SK-N-SH (cell line): ENCODE results near the gene BNIPL. TPM values are rescaled to one million over a fixed set of nuclear protein-coding genes. Genes with fewer than 3 reads are reported as not detected.

Experiments
- CTCF ChIA-PET: fragments of 300-600, 350-600 bp; formaldehyde crosslinking; extraction: SDS; loops from one replicate; lab custom pipeline; 2021; lab: Yijun Ruan, JAX
- POLR2A ChIA-PET: fragments of 350-600 bp; sonication (Branson Sonifier 250); formaldehyde crosslinking; extraction: SDS; loops from one replicate; lab custom pipeline; 2020; ENCODE audit warnings: antibody characterized with exemption, inconsistent platforms; lab: Yijun Ruan, JAX
- DNase-seq: peaks from one replicate; pipeline ENCODE4 v3.0.0; 2012
- H2AFZ ChIP-seq: fragments of 200-600 bp; sonication (generic); 2 replicates; pipeline ENCODE4 v1.8.1; 2016; ENCODE audit warnings: antibody characterized with exemption, mild to moderate bottlenecking, low read depth
- H3F3A ChIP-seq: fragments of 200-600 bp; sonication (generic); replicated peaks from 2 replicates; pipeline ENCODE3; 2016; ENCODE audit warnings: antibody characterized with exemption, mild to moderate bottlenecking; ENCODE audit not compliant: insufficient read depth
- H3K27ac ChIP-seq, 2 experiments: fragments of 200-500 bp in 1 of 2; fragments of 200-600 bp in 1 of 2; sonication (Bioruptor generic) in 1 of 2; sonication (generic), shearing (Covaris generic) in 1 of 2; 2 replicates each; pipeline versions ENCODE4 v1.5.1 to v1.6.1; 2014 to 2016; ENCODE audit warnings: low read depth in 2 of 2, inconsistent platforms in 1 of 2, low read length in 1 of 2, mild to moderate bottlenecking in 1 of 2, mixed read lengths in 1 of 2
- H3K27me3 ChIP-seq: fragments of 200-600 bp; sonication (generic), shearing (Covaris generic); 2 replicates; pipeline ENCODE4 v1.6.1; 2016; ENCODE audit warnings: mixed run types; ENCODE audit not compliant: insufficient read depth
- H3K36me3 ChIP-seq, 2 experiments: fragments of 200-500 bp in 1 of 2; fragments of 200-600 bp in 1 of 2; sonication (Bioruptor generic) in 1 of 2; sonication (generic) in 1 of 2; replicated peaks in 1 of 2; 2 replicates each; pipeline versions ENCODE3 to v1.5.1; 2014 to 2016; ENCODE audit warnings: low read length in 1 of 2, mild to moderate bottlenecking in 1 of 2; ENCODE audit not compliant: insufficient read depth in 2 of 2, control insufficient read depth in 1 of 2
- H3K4me1 ChIP-seq, 2 experiments: fragments of 200-500 bp in 1 of 2; fragments of 200-600 bp in 1 of 2; sonication (Bioruptor generic) in 1 of 2; sonication (generic), shearing (Covaris generic) in 1 of 2; 2 replicates each; pipeline versions ENCODE4 v1.5.1 to v1.6.1; 2014 to 2016; ENCODE audit warnings: low read depth in 1 of 2, low read length in 1 of 2, mixed run types in 1 of 2; ENCODE audit not compliant: insufficient read depth in 2 of 2, control insufficient read depth in 1 of 2
- H3K4me2 ChIP-seq: fragments of 200-600 bp; sonication (generic), shearing (Covaris generic); 2 replicates; pipeline ENCODE4 v1.6.1; 2017; ENCODE audit warnings: mixed run types
- H3K4me3 ChIP-seq, 2 experiments: fragments of 200-500 bp in 1 of 2; fragments of 200-600 bp in 1 of 2; sonication (Bioruptor generic) in 1 of 2; sonication (generic), shearing (Covaris generic) in 1 of 2; 2 replicates each; pipeline versions ENCODE4 v1.5.1 to v1.8.1; 2014 to 2016; ENCODE audit warnings: low read depth in 2 of 2, inconsistent platforms in 1 of 2, low read length in 1 of 2, mild to moderate bottlenecking in 1 of 2, mixed read lengths in 1 of 2, moderate library complexity in 1 of 2
- H3K79me2 ChIP-seq: fragments of 200-600 bp; sonication (generic); 2 replicates; pipeline ENCODE4 v1.8.1; 2017; ENCODE audit warnings: mild to moderate bottlenecking; ENCODE audit not compliant: insufficient read depth
- H3K9ac ChIP-seq: fragments of 200-600 bp; sonication (generic); 2 replicates; pipeline ENCODE4 v1.6.1; 2017; ENCODE audit warnings: mixed run types
- H3K9me2 ChIP-seq: fragments of 200-600 bp; sonication (generic); 2 replicates; pipeline ENCODE4 v1.6.1; 2017; ENCODE audit warnings: mixed run types
- H3K9me3 ChIP-seq: fragments of 200-600 bp; sonication (generic); 2 replicates; pipeline ENCODE4 v1.6.1; 2017; ENCODE audit warnings: mixed run types, mild to moderate bottlenecking, moderate library complexity
- H4K20me1 ChIP-seq: fragments of 200-600 bp; sonication (generic); 2 replicates; pipeline ENCODE4 v1.6.1; 2017; ENCODE audit warnings: mild to moderate bottlenecking, mixed run types; ENCODE audit not compliant: insufficient read depth
- CHD2 ChIP-seq: fragments of 150-350 bp; IDR thresholded peaks from 2 replicates; pipeline ENCODE4 v1.6.1; 2018; ENCODE audit warnings: low read length; ENCODE audit not compliant: partially characterized antibody
- FOXJ3 ChIP-seq: sonication (generic); formaldehyde crosslinking; IDR thresholded peaks from 2 replicates; pipeline ENCODE4 v1.5.1; 2020; ENCODE audit warnings: mild to moderate bottlenecking, missing genetic modification reagents
- FOXM1 ChIP-seq: IDR thresholded peaks from 2 replicates; pipeline ENCODE4 v1.4.0; 2012; ENCODE audit warnings: low read depth, mild to moderate bottlenecking
- GABPA ChIP-seq: IDR thresholded peaks from 2 replicates; pipeline ENCODE4 v1.4.0; 2012; ENCODE audit warnings: low read depth, mild to moderate bottlenecking
- JUND ChIP-seq: IDR thresholded peaks from 2 replicates; pipeline ENCODE4 v1.4.0; 2012
- MEF2A ChIP-seq: IDR thresholded peaks from 2 replicates; pipeline ENCODE4 v1.4.0; 2012; ENCODE audit warnings: low read depth, borderline replicate concordance
- NRF1 ChIP-seq: IDR thresholded peaks from 2 replicates; pipeline ENCODE4 v1.6.1; 2012; ENCODE audit warnings: low read depth, mild to moderate bottlenecking, low read length
- RAD21 ChIP-seq: IDR thresholded peaks from 2 replicates; pipeline ENCODE4 v1.6.1; 2012; ENCODE audit warnings: mild to moderate bottlenecking, low read length
- RCOR1 ChIP-seq: fragments of 150-350 bp; IDR thresholded peaks from 2 replicates; pipeline ENCODE4 v1.6.1; 2017; ENCODE audit warnings: antibody characterized with exemption, low read length
- TAF1 ChIP-seq: IDR thresholded peaks from 2 replicates; pipeline ENCODE4 v1.6.1; 2012; ENCODE audit warnings: low read depth, mild to moderate bottlenecking, low read length, moderate library complexity, borderline replicate concordance
- WGBS: methylation state at CpG from one replicate; pipeline ENCODE4 v1.1.6; 2017; ENCODE audit warnings: low lambda C conversion rate; 5-methylcytosine and 5-hydroxymethylcytosine counted together
- polyA plus RNA-seq, 3 experiments: library from polyadenylated mRNA; depleted of rRNA; stranded (reverse); fragments of >200 nt; gene quantifications; 2 replicates each; pipeline ENCODE4 v1.2.3, GENCODE V29; 2012
- TF ChIP-seq, protein P1 (sequence below): IDR thresholded peaks from 2 replicates; pipeline ENCODE4 v1.4.0; 2012; ENCODE audit warnings: low read depth
- TF ChIP-seq, protein P2 (sequence below): IDR thresholded peaks from 2 replicates; pipeline ENCODE4 v1.6.1; 2012; ENCODE audit warnings: mild to moderate bottlenecking, low read depth, low read length, moderate library complexity
- TF ChIP-seq, protein P3 (sequence below): IDR thresholded peaks from 2 replicates; pipeline ENCODE4 v1.4.0; 2012; ENCODE audit warnings: low read depth, borderline replicate concordance

BNIPL gene
- polyA plus RNA-seq, 1 of the 3 experiments (the other 2 are of a cell fraction): 0.12 TPM

DNA sequence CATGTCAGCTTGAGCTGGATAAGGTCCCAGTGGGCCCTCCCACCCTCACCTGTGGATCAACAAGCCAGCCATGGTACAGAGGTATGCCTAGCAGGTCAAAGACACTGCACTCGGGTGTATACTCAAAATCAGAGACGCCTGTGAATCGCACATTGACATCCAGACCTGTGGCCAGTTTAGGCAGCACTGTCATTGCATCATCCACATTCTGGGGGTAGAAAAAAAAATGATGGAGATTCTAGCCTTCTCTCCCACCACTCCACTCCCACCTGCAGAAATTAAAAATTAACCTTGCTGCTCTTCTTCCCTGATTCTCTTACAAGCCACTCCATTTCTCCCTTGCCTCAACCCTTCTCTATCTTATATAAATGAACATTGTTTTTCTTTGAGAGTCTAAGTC lies 36.0 kb upstream of the BNIPL start:
- ChIA-PET POLR2A (no interaction called here), CTCF (interaction anchor here (15.9 kb wide), 1 partner anchor 20 kb away, joined by 371 read pairs; the partner anchor contains the start of genes ANXA9 and CERS2)
- Histone ChIP-seq H3K9me3 (no peaks in the 10 kb centered on the region), H3F3A (no peaks in the 10 kb centered on the region), H3K79me2 (0 out of 2 replicates have a peak, but pooled peaks cover 4% of the 10 kb centered on the region), H4K20me1 (no peaks in the 10 kb centered on the region), H3K4me1 (peaks cover 0 to 4% of the 10 kb centered on the region in 2 experiments; a peak in 2 of 4 replicates), H3K4me3 (no peak overlapping the region), H3K9ac (no peak overlapping the region), H3K27ac (no peak overlapping the region), H3K9me2 (no peaks in the 10 kb centered on the region), H3K36me3 (peaks cover 0 to 11% of the 10 kb centered on the region in 2 experiments), H3K4me2 (no peak overlapping the region), H3K27me3 (no peaks in the 10 kb centered on the region), H2AFZ (no peak overlapping the region)
- 100% methylated on average over 3 of the region's 3 CpGs for WGBS
- TF ChIP-seq FOXJ3 (no peak), FOXM1 (no peak), RAD21 (no peak), RCOR1 (no peak), TAF1 (no peak), GABPA (no peak), MEF2A (no peak)
- TF ChIP-seq, protein P1, sequence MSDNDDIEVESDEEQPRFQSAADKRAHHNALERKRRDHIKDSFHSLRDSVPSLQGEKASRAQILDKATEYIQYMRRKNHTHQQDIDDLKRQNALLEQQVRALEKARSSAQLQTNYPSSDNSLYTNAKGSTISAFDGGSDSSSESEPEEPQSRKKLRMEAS: no peak
- TF ChIP-seq, protein P2, sequence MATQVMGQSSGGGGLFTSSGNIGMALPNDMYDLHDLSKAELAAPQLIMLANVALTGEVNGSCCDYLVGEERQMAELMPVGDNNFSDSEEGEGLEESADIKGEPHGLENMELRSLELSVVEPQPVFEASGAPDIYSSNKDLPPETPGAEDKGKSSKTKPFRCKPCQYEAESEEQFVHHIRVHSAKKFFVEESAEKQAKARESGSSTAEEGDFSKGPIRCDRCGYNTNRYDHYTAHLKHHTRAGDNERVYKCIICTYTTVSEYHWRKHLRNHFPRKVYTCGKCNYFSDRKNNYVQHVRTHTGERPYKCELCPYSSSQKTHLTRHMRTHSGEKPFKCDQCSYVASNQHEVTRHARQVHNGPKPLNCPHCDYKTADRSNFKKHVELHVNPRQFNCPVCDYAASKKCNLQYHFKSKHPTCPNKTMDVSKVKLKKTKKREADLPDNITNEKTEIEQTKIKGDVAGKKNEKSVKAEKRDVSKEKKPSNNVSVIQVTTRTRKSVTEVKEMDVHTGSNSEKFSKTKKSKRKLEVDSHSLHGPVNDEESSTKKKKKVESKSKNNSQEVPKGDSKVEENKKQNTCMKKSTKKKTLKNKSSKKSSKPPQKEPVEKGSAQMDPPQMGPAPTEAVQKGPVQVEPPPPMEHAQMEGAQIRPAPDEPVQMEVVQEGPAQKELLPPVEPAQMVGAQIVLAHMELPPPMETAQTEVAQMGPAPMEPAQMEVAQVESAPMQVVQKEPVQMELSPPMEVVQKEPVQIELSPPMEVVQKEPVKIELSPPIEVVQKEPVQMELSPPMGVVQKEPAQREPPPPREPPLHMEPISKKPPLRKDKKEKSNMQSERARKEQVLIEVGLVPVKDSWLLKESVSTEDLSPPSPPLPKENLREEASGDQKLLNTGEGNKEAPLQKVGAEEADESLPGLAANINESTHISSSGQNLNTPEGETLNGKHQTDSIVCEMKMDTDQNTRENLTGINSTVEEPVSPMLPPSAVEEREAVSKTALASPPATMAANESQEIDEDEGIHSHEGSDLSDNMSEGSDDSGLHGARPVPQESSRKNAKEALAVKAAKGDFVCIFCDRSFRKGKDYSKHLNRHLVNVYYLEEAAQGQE: no peak
- DNase-seq: no peak

DNA sequence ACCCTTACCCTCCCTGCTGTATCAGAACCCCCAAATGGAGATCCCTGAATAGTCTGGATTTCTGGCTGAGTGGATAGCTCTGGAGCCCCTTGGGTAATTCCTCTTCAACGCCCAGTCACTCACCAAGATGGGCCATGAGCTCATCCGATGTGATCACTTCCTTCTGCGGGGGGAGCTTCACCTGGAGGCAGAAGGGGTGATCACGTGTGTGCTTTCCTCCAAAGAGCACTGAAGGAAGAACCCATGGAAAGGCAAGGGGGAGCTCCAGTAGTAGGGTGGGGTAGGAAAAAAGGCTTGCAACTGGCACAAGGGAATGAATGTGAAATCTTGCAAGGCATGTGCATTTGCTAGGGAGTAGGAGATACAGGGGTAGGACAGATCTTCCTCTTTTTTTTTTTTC lies 34.8 kb upstream of the BNIPL start:
- Histone ChIP-seq H3K9me3 (no peaks in the 10 kb centered on the region), H3K36me3 (peaks cover 0 to 11% of the 10 kb centered on the region in 2 experiments), H3F3A (peaks cover 3% of the 10 kb centered on the region), H3K79me2 (0 out of 2 replicates have a peak, but pooled peaks cover 9% of the 10 kb centered on the region), H4K20me1 (no peaks in the 10 kb centered on the region), H2AFZ (no peak overlapping the region), H3K27ac (no peak overlapping the region), H3K4me3 (no peak overlapping the region), H3K9ac (no peak overlapping the region), H3K4me1 (peaks cover 0 to 13% of the 10 kb centered on the region in 2 experiments; a peak in 2 of 4 replicates), H3K27me3 (no peaks in the 10 kb centered on the region), H3K9me2 (no peaks in the 10 kb centered on the region)
- DNase-seq: no peak
- 89% methylated on average over 4 of the region's 4 CpGs for WGBS
- CTCF ChIA-PET: interaction anchor here (1.3 to 15.9 kb wide), 2 partner anchors 21 to 98 kb away, joined by 4 to 371 read pairs; partner anchors contain the start of genes ANXA9 and CERS2
- POLR2A ChIA-PET: no interaction called here
- TF ChIP-seq CHD2: no peak
- no peak for TF ChIP-seq GABPA
- no peak for TF ChIP-seq JUND
- no peak for TF ChIP-seq RAD21
- TF ChIP-seq, protein P1: no peak
- TF ChIP-seq, protein P3, sequence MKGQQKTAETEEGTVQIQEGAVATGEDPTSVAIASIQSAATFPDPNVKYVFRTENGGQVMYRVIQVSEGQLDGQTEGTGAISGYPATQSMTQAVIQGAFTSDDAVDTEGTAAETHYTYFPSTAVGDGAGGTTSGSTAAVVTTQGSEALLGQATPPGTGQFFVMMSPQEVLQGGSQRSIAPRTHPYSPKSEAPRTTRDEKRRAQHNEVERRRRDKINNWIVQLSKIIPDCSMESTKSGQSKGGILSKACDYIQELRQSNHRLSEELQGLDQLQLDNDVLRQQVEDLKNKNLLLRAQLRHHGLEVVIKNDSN: no peak
- TF ChIP-seq NRF1: no peak
- TF ChIP-seq, all 33 proteins: peak for 0
- H3K4me2 ChIP-seq: no peak overlapping the region
